SK-N-SH treated with all-trans-retinoic acid at 6 μM for 48 hours (cell line): ENCODE results near the gene DCAF15.

Experiments
- ATAC-seq: fragments of 200-7000 bp; cut with Tn5 transposase; 3 replicates; pipeline ENCODE4 v1.9.1; 2020; ENCODE audit warnings: mild to moderate bottlenecking, moderate library complexity
- BACH2 ChIP-seq: fragments of 250-450 bp; sonication (Bioruptor Pico); IDR thresholded peaks from 2 replicates; pipeline ENCODE4 v1.9.0; 2021; ENCODE audit warnings: mild to moderate bottlenecking, borderline replicate concordance
- CREB5 ChIP-seq: fragments of 250-450 bp; sonication (Bioruptor Pico); IDR thresholded peaks from 2 replicates; pipeline ENCODE4 v1.5.1; 2020; ENCODE audit warnings: low read depth, mild to moderate bottlenecking, moderate library complexity
- CSDC2 ChIP-seq: fragments of 250-450 bp; sonication (Bioruptor Pico); IDR thresholded peaks from 2 replicates; pipeline ENCODE4 v1.5.0; 2020; ENCODE audit warnings: mild to moderate bottlenecking, moderate library complexity
- ESRRG ChIP-seq: fragments of 250-450 bp; sonication (Bioruptor Pico); IDR thresholded peaks from 2 replicates; pipeline ENCODE4 v1.6.1; 2021; ENCODE audit warnings: mild to moderate bottlenecking
- GLIS3 ChIP-seq: fragments of 250-450 bp; sonication (Bioruptor Pico); IDR thresholded peaks from 2 replicates; pipeline ENCODE4 v1.5.0; 2020; ENCODE audit warnings: mild to moderate bottlenecking, moderate library complexity
- ISL1 ChIP-seq: fragments of 250-450 bp; sonication (Bioruptor Pico); IDR thresholded peaks from 2 replicates; pipeline ENCODE4 v2.1.2; 2022; ENCODE audit warnings: mild to moderate bottlenecking, moderate library complexity
- OSR1 ChIP-seq: fragments of 250-450 bp; sonication (Bioruptor Pico); IDR thresholded peaks from 2 replicates; pipeline ENCODE4 v1.8.0; 2022; ENCODE audit warnings: moderate library complexity, mild to moderate bottlenecking, inconsistent platforms
- PATZ1 ChIP-seq: fragments of 250-450 bp; sonication (Bioruptor Pico); IDR thresholded peaks from 2 replicates; pipeline ENCODE4 v1.8.0; 2020; ENCODE audit warnings: mild to moderate bottlenecking, moderate library complexity, borderline replicate concordance
- PPARA ChIP-seq: fragments of 250-450 bp; sonication (Bioruptor Pico); IDR thresholded peaks from 2 replicates; pipeline ENCODE4 v1.5.0; 2020; ENCODE audit warnings: mild to moderate bottlenecking, borderline replicate concordance
- RARB ChIP-seq: fragments of 250-450 bp; sonication (Bioruptor Pico); IDR thresholded peaks from 2 replicates; pipeline ENCODE4 v1.8.0; 2021; ENCODE audit warnings: mild to moderate bottlenecking, moderate library complexity
- SNAI2 ChIP-seq: fragments of 250-450 bp; sonication (Bioruptor Pico); IDR thresholded peaks from 2 replicates; pipeline ENCODE4 v1.5.0; 2020; ENCODE audit warnings: mild to moderate bottlenecking, moderate library complexity
- TCF4 ChIP-seq: fragments of 250-450 bp; sonication (Bioruptor Pico); IDR thresholded peaks from 2 replicates; pipeline ENCODE4 v1.8.0; 2021; ENCODE audit warnings: mild to moderate bottlenecking, moderate library complexity, borderline replicate concordance
- TOX ChIP-seq: fragments of 250-450 bp; sonication (Bioruptor Pico); IDR thresholded peaks from 2 replicates; pipeline ENCODE4 v1.8.0; 2021; ENCODE audit warnings: mild to moderate bottlenecking, moderate library complexity, borderline replicate concordance
- TSHZ2 ChIP-seq: fragments of 250-450 bp; sonication (Bioruptor Pico); IDR thresholded peaks from 2 replicates; pipeline ENCODE4 v1.5.0; 2020; ENCODE audit warnings: mild to moderate bottlenecking, moderate library complexity
- ZC3H10 ChIP-seq: fragments of 250-450 bp; sonication (Bioruptor Pico); IDR thresholded peaks from 2 replicates; pipeline ENCODE4 v1.5.1; 2021; ENCODE audit warnings: mild to moderate bottlenecking, moderate library complexity
- ZFP3 ChIP-seq: fragments of 250-450 bp; sonication (Bioruptor Pico); IDR thresholded peaks from 2 replicates; pipeline ENCODE4 v1.5.0; 2020; ENCODE audit warnings: mild to moderate bottlenecking, moderate library complexity
- ZFP30 ChIP-seq: fragments of 450-650 bp; formaldehyde crosslinking; IDR thresholded peaks from 2 replicates; pipeline ENCODE4 v1.5.0; 2022; ENCODE audit warnings: mild to moderate bottlenecking, moderate library complexity
- ZNF70 ChIP-seq: fragments of 450-650 bp; formaldehyde crosslinking; IDR thresholded peaks from 2 replicates; pipeline ENCODE4 v1.5.0; 2020; ENCODE audit warnings: mild to moderate bottlenecking, moderate library complexity
- ZNF8 ChIP-seq: fragments of 450-650 bp; formaldehyde crosslinking; IDR thresholded peaks from 2 replicates; pipeline ENCODE4 v1.5.0; 2020; ENCODE audit warnings: mild to moderate bottlenecking, moderate library complexity
- TF ChIP-seq, protein P1 (sequence below): fragments of 250-450 bp; sonication (Bioruptor Pico); IDR thresholded peaks from 2 replicates; pipeline ENCODE4 v1.5.1; 2021; ENCODE audit warnings: mild to moderate bottlenecking, moderate library complexity
- TF ChIP-seq, protein P2 (sequence below): fragments of 250-450 bp; sonication (Bioruptor Pico); IDR thresholded peaks from 2 replicates; pipeline ENCODE4 v1.8.0; 2021; ENCODE audit warnings: low read depth, mild to moderate bottlenecking, moderate library complexity, borderline replicate concordance

DCAF15 gene

GRCh38 chr19:13932911-13933393, 19.4 kb upstream of the DCAF15 start:
- ATAC-seq = no peak
- TF ChIP-seq RARB (no peak), TCF4 (CRISPR knock-in tag) (no peak), OSR1 (CRISPR knock-in tag) (no peak), ZNF70 (no peak), ESRRG (no peak), ZFP30 (no peak), BACH2 (CRISPR knock-in tag) (no peak), CREB5 (CRISPR knock-in tag) (no peak), GLIS3 (CRISPR knock-in tag) (no peak), SNAI2 (CRISPR knock-in tag) (no peak), ISL1 (CRISPR knock-in tag) (no peak), PATZ1 (CRISPR knock-in tag) (no peak), TSHZ2 (no peak), ZFP3 (CRISPR knock-in tag) (no peak), ZNF8 (CRISPR knock-in tag) (no peak), CSDC2 (CRISPR knock-in tag) (no peak)
- TF ChIP-seq, protein P1, sequence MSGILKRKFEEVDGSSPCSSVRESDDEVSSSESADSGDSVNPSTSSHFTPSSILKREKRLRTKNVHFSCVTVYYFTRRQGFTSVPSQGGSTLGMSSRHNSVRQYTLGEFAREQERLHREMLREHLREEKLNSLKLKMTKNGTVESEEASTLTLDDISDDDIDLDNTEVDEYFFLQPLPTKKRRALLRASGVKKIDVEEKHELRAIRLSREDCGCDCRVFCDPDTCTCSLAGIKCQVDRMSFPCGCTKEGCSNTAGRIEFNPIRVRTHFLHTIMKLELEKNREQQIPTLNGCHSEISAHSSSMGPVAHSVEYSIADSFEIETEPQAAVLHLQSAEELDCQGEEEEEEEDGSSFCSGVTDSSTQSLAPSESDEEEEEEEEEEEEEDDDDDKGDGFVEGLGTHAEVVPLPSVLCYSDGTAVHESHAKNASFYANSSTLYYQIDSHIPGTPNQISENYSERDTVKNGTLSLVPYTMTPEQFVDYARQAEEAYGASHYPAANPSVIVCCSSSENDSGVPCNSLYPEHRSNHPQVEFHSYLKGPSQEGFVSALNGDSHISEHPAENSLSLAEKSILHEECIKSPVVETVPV (CRISPR knock-in tag) = no peak
- TF ChIP-seq, protein P2, sequence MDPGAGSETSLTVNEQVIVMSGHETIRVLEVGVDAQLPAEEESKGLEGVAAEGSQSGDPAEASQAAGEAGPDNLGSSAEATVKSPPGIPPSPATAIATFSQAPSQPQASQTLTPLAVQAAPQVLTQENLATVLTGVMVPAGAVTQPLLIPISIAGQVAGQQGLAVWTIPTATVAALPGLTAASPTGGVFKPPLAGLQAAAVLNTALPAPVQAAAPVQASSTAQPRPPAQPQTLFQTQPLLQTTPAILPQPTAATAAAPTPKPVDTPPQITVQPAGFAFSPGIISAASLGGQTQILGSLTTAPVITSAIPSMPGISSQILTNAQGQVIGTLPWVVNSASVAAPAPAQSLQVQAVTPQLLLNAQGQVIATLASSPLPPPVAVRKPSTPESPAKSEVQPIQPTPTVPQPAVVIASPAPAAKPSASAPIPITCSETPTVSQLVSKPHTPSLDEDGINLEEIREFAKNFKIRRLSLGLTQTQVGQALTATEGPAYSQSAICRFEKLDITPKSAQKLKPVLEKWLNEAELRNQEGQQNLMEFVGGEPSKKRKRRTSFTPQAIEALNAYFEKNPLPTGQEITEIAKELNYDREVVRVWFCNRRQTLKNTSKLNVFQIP (CRISPR knock-in tag) = no peak

- TF ChIP-seq PATZ1 (CRISPR knock-in tag) (no peak), ISL1 (CRISPR knock-in tag) (no peak), ZC3H10 (CRISPR knock-in tag) (no peak), PPARA (CRISPR knock-in tag) (no peak), ZFP3 (CRISPR knock-in tag) (no peak), ESRRG (no peak), ZFP30 (no peak), TSHZ2 (no peak), TOX (no peak), CSDC2 (CRISPR knock-in tag) (no peak)
- TF ChIP-seq, protein P2 (CRISPR knock-in tag) = no peak
- TF ChIP-seq, protein P1 (CRISPR knock-in tag) = no peak
- ATAC-seq = no peak
Observed at GRCh38 chr19:13934785-13935109, 17.6 kb upstream of the DCAF15 start.
